GM12872 (cell line): Measurements from ENCODE around the gene ITGA1.

ENCODE experiments used
- TF ChIP-seq, protein P1 (sequence below): IDR thresholded peaks from 3 replicates; pipeline ENCODE4 v1.5.1; 2011; ENCODE audit warnings: low read depth, mild to moderate bottlenecking, low read length, moderate library complexity; ENCODE audit not compliant: insufficient read depth

The ITGA1 gene

GRCh38 chr5:52831786-52832511, 44.2 kb downstream of the ITGA1 start:
- TF ChIP-seq, protein P1, sequence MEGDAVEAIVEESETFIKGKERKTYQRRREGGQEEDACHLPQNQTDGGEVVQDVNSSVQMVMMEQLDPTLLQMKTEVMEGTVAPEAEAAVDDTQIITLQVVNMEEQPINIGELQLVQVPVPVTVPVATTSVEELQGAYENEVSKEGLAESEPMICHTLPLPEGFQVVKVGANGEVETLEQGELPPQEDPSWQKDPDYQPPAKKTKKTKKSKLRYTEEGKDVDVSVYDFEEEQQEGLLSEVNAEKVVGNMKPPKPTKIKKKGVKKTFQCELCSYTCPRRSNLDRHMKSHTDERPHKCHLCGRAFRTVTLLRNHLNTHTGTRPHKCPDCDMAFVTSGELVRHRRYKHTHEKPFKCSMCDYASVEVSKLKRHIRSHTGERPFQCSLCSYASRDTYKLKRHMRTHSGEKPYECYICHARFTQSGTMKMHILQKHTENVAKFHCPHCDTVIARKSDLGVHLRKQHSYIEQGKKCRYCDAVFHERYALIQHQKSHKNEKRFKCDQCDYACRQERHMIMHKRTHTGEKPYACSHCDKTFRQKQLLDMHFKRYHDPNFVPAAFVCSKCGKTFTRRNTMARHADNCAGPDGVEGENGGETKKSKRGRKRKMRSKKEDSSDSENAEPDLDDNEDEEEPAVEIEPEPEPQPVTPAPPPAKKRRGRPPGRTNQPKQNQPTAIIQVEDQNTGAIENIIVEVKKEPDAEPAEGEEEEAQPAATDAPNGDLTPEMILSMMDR, result no peak

- TF ChIP-seq, protein P1, result no peak
Measured at GRCh38 chr5:52834320-52834719, 46.6 kb downstream of the ITGA1 start.

- TF ChIP-seq, protein P1, result no peak
Measured at GRCh38 chr5:52837068-52837467, 49.4 kb downstream of the ITGA1 start.

DNA sequence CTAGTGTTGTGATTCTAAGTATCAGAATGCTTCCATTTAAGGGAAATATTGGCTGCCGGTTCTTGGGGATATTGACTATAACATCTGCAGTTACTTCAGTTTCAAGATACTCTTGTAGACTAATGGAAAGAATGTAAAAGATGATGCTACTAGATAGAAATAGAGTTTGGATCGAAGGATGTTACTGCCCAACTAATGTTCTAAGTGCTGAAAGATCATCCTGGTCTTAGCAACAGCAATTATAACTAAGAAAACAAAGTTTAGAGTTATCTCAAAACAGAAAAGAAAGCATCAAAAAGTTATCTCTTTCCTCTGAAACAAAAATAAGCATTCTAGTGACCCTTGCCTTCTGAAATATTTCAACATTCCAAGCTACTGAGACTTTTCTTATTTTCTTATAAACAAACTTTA, 49.9 kb downstream of the ITGA1 start:
- TF ChIP-seq, protein P1, result no peak

DNA sequence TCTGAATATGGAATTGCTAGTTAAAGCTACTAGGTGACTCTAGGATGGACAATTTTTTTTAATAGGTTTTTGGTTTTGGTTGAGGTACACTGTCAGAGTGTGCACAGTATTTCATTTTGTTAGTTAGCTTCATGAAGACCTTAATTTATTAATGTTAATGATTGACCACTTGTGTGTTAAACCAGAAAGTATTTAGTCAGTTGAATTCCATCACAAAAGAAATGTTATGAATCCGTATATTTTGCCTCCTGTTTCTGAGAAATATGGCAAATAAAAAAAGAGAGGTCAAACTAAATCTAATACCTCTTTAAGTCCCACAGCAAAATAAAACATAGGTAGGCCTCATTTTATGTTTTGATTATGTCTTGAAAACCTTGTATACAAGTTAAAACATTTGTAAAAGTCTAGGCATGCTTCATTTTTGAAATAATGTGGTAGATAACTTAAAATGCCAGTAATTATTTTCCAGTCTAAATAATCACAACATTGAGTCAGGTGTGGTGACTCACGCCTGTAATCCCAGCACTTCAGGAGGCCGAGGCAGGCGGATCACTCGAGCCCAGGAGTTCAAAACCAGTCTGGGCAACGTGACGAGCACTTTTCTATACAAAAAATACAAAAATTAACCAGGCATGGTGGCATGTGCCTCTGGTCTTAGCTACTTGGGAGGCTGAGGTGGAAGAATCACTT, 50.8 kb downstream of the ITGA1 start:
- TF ChIP-seq, protein P1, result no peak

DNA sequence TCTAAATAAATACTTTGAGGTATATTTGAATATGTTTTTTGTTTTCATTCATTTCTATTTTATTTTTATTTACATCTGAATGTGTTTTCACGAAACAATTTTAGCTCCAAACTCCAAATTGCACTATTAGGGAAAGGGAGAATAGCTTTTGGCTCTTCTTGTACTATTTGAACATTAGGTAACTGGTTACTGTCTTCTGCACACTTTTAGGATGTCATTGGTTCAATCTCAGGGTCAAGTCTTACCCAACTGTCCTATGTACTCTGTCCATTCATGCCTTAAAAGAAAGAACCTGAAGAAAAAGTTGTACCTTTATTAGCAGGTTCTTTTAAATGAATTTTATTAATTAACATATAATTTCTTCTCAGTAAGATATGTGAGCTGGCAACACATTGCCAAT, 51.6 kb downstream of the ITGA1 start:
- TF ChIP-seq, protein P1, result no peak

DNA sequence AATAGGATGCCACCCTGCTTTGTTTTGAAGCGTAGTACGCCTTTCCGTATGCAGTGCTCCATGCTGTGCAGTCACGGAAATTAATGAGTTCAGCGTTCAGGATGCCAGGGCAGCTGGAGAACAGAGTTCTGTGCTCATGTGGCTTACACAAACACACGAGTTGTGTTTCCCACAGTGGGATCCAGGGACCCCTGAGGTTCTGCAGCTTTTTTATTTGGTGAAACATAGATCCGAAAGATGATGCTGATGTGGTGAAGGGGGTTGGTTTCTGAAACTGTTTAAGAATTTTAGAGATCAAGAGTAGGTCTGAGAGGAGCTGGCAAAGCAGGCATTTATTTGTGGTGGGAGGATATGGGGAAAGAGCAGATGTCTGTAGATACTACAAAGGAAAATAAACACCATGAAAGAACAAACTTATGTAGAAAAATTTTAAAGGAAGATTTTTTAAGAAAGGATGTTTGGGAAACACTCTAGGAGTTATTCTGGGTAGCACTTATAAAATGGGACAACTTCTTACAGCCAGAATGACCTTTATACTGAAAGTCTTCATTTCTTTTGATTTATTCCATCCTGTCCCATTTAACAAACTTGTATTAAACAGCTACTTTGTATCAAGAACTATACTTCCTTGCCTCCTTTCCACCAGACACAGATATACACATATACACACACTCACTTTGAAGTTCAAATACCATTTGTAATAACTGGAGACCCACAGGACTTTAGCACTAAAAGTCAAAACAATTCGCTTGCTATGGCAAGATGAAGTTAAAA, 52.7 kb downstream of the ITGA1 start:
- TF ChIP-seq, protein P1, result no peak
